ENCODE results near the gene TPP1. TPM values are rescaled to one million over a fixed set of nuclear protein-coding genes. Genes with fewer than 3 reads are reported as not detected.
A peak's percentile ranks its signal among the peaks of the same experiment; 100 is the strongest.

The TPP1 gene
- total and polyA plus RNA-seq, 9 of the 15 experiments (the other 6 are each of a cell fraction or from before 2014, with no cell fraction given), result 7.5 to 75.8 (median 15.7) TPM

GRCh38 chr11:6603287-6604080 lies 15.7 kb downstream of the TPP1 start, which contains the start of the genes ILK and RRP8 (continued):
- TF ChIP-seq, protein P1, sequence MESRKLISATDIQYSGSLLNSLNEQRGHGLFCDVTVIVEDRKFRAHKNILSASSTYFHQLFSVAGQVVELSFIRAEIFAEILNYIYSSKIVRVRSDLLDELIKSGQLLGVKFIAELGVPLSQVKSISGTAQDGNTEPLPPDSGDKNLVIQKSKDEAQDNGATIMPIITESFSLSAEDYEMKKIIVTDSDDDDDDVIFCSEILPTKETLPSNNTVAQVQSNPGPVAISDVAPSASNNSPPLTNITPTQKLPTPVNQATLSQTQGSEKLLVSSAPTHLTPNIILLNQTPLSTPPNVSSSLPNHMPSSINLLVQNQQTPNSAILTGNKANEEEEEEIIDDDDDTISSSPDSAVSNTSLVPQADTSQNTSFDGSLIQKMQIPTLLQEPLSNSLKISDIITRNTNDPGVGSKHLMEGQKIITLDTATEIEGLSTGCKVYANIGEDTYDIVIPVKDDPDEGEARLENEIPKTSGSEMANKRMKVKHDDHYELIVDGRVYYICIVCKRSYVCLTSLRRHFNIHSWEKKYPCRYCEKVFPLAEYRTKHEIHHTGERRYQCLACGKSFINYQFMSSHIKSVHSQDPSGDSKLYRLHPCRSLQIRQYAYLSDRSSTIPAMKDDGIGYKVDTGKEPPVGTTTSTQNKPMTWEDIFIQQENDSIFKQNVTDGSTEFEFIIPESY (CRISPR knock-in tag; IDR thresholded peaks at IDR 0.05), result no peak
- TF ChIP-seq BHLHE40 (IDR thresholded peaks at IDR 0.05; ENCODE audit: low read length) (peak; percentile 37; the same call in 1 of the 2 replicates), COPS2 (conservative IDR thresholded peaks at IDR 0.05) (no peak), TRIM28 (IDR thresholded peaks at IDR 0.05) (no peak), RAD51 (IDR thresholded peaks at IDR 0.05; ENCODE audit: borderline replicate concordance, low read depth) (no peak; the same call in 1 of the 2 replicates), ASH1L (IDR thresholded peaks at IDR 0.05; ENCODE audit: borderline replicate concordance, low read depth, partially characterized antibody) (no peak), GMEB1 (CRISPR knock-in tag; IDR thresholded peaks at IDR 0.05) (peak; percentile 79), ATF2 (CRISPR knock-in tag; IDR thresholded peaks at IDR 0.05) (no peak), PHTF2 (CRISPR knock-in tag; IDR thresholded peaks at IDR 0.05) (no peak), NUFIP1 (IDR thresholded peaks at IDR 0.05; ENCODE audit: partially characterized antibody) (no peak)
- TF ChIP-seq, protein P2, sequence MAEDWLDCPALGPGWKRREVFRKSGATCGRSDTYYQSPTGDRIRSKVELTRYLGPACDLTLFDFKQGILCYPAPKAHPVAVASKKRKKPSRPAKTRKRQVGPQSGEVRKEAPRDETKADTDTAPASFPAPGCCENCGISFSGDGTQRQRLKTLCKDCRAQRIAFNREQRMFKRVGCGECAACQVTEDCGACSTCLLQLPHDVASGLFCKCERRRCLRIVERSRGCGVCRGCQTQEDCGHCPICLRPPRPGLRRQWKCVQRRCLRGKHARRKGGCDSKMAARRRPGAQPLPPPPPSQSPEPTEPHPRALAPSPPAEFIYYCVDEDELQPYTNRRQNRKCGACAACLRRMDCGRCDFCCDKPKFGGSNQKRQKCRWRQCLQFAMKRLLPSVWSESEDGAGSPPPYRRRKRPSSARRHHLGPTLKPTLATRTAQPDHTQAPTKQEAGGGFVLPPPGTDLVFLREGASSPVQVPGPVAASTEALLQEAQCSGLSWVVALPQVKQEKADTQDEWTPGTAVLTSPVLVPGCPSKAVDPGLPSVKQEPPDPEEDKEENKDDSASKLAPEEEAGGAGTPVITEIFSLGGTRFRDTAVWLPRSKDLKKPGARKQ (CRISPR knock-in tag; IDR thresholded peaks at IDR 0.05), result no peak

Measured in K562 (cell line).